Brain pericyte (primary cell): ENCODE results near the gene MYO16.
"Not testable (repeated sequence)": the region's sequence is repeated elsewhere in the genome, so short reads cannot be mapped to it uniquely, and the experiment has no call there.

Source experiments
- DNase-seq: peaks from one replicate; pipeline ENCODE4 v3.0.0-alpha.2; 2012; ENCODE audit warnings: low read depth, low spot score

Gene MYO16

DNA sequence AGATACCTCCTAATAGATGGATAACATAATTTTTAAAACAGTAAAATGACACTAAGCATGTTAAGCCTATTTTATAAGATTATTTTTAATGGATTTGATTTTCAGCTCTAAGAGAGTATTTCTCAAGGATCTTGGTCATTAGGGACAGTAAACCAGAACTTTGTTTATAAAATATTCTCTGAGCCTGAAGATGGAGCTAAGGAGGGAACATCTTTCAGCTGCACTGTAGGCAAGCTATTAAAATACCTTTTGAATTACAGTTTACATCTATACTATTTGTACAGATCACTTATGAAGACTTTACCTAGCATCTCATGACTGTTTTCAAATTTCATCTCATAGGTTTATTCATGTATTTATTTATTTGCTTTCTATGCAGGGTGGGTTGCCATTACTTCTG lies 345.3 kb downstream of the MYO16 start:
- DNase-seq, result no peak

GRCh38 chr13:108980237-108980636 lies 350.8 kb downstream of the MYO16 start:
- no peak for DNase-seq

GRCh38 chr13:108981407-108981806 lies 352.0 kb downstream of the MYO16 start:
- DNase-seq, result no peak

DNA sequence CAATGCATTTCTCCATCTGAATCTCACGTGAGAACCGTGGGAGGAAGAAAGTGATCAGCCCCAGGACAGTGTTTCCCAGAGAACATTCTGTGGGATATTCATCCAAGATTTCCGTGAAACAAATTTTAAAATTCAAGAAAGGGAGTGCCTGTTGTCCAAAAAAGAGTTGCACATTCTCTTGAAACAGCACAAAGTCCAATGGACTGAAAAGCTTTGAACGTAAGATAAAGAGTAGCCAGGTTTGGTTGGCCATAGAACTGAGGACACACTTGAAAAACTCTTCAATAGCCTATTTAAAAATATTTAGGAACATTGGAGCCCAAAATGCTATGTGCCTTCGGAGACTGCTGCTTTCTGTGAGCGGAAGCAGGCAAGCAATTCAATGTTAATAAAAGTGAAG lies 353.9 kb downstream of the MYO16 start:
- no peak for DNase-seq

GRCh38 chr13:108984251-108984920 lies 355.0 kb downstream of the MYO16 start:
- DNase-seq, result no peak

DNA sequence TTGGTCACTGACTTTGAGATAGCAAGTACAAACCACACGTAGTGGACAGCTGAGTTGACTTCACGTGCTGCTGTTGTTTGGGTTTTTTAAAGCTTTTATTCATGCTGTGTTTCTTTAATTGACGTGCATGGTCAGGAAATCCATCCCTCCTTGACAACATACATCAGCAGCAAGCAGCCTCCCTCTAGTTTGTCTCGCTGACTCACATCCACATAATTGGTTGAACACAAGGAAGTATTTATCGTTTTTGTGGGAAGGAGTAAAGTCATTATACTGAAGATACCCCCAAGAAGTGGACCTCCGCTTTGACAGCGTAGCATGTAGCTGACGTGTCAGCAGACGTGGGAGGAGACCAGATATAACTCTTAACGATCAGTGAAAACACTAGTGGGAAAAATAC lies 355.8 kb downstream of the MYO16 start:
- DNase-seq, result no peak

GRCh38 chr13:108987517-108987916 lies 358.1 kb downstream of the MYO16 start:
- no peak for DNase-seq

DNA sequence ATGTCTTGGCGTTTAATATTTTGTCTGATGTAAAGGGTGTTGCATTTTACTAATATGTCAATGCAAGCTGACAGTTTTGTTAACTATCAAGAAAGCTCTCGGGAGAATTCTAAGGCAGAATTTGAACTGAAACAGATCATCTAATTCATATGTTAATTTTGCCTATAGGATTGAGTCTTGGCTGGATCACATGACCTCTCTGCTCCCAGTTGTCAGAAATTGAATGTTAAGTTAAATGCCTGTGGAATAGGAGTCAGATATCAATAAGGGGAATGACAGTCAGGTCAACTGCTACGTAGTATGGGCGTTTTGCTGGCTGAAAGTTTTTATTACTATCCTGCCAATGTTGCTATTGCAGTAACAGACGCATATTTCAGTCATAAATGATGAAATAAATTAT lies 358.5 kb downstream of the MYO16 start:
- no peak for DNase-seq

- DNase-seq, result not testable (repeated sequence)
Observed at GRCh38 chr13:108991416-108991815, 362.0 kb downstream of the MYO16 start.

GRCh38 chr13:108993346-108993745 lies 363.9 kb downstream of the MYO16 start:
- no peak for DNase-seq

- no peak for DNase-seq
Observed at GRCh38 chr13:108996430-108996829, 367.0 kb downstream of the MYO16 start.

DNA sequence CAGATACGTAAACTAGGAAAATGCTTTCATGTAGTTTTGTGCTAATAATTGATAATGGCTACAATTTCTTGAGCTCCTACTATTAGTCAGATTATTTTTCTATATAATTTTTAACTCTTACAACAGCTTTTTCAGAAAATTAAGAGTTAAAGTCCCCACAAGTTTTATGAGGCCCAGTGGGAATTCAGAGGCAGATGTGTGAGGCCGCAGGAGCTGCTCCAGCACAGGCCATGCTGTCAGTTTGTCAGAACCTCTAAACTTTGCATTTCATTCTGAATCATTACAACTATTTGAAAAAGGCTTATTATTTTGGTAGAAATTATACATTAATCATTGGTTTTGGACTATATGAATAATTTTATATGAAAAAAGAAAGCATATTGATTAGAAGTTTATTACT lies 370.8 kb downstream of the MYO16 start:
- DNase-seq, result no peak

DNA sequence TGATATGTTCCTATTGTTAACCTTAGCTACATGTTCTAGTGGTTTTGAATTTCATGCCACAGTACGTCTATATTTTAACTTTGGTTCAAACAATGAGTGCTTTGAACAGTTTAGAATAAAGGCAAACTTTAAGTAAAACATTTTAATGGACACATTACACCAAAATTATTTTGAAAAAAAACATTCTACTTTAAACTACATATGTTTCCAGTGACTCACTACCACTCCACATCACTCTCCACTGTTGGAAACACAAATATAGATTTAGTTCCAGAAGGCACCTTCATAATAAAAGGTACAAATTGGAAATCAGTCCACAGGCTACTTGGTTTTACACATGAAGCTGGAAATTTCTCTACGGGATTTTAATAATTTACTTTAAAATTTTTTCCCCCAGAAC lies 373.5 kb downstream of the MYO16 start:
- no peak for DNase-seq

DNA sequence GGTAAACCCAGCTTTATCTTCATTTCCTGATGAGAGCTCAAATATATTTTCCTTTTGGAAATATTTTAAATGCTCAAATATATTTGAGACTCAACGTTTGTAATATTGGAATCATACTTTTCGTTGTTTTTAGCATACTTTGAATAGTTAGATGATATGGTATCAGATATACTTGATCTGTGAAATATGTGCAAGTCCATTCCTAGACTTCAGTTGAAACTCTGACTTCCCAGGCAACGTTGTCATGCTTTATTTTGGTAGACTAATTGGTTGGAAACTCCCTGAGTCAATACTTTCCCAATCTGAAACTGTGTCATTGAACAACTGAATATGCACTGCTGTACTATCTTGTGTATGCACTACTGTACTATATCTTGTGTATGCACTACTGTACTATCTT lies 378.5 kb downstream of the MYO16 start:
- no peak for DNase-seq

DNA sequence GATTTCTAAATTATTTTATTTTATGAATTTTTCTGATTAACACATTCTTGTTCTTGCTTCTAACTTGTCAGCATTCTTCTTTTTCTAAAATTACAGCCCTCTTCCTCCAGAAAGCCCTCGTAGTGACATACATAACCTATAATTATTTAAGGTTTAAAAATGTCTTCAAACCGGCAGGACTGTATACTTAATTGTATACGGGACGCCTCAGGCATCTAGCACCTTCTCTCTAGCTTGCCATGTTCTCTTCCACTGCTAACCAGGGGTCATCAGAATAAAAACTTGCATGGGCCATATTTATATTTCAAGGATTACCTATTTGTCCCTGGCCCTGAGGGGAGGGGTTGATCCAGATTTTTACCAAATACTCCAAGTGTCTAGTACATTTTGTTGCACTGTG lies 380.3 kb downstream of the MYO16 start:
- no peak for DNase-seq

DNA sequence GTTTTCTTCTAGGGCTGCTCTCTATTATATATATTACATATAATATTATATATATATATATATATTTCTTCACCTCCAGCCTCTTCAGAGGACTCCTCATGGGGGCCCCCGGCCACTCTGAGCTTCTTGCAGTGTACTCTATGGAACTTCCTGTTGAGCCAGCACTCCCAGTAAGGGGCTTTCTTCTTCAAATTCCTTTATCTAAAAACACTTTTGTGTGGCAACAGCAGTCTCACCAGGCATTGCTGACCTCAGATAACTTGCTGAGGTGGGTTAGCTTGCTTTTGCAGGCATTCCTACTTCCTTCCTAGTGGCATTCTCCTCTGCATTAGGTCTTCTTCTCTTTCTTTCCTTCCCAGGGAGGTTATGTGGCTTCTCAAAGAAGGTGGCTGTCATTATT lies 381.5 kb downstream of the MYO16 start:
- DNase-seq, result no peak

DNA sequence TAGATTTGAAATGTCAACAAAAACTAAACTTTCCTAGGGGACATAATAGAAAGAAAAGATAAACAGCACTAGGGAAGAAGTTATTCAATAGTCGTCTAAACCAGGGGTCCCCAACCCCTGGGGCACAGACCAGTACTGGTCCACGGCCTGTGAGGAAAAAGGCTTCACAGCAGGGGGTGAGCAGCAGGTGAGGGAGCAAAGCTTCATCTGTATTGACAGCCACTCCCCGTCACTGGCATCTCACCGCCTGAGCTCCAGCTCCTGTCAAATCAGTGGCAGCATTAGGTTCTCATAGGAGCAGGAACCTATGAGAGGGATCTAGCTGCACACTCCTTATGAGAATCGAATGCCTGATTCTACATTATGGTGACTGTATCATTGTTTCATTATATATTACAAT lies 382.7 kb downstream of the MYO16 start:
- DNase-seq, result no peak

GRCh38 chr13:109021558-109021957 lies 392.1 kb downstream of the MYO16 start:
- DNase-seq, result no peak

DNA sequence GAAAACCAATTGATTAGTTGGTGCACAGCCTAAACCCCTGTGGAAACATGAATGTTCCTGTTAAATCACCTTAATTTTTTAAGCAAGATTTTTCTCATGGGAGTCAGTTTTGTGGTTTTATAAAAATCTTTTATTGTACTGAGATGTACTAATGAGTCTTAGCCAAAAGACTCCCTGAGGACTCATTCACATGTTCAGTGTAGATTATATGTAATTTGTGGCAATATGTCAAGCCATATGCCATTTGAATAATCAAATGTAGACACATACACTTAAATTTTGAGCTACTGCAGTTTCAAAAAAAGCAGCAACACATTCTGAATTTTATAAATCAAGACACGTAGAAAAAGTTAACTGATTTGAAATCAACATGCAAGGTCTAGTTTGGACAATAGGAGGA lies 395.2 kb downstream of the MYO16 start:
- DNase-seq, result no peak

GRCh38 chr13:109026266-109026665 lies 396.9 kb downstream of the MYO16 start:
- DNase-seq, result no peak

DNA sequence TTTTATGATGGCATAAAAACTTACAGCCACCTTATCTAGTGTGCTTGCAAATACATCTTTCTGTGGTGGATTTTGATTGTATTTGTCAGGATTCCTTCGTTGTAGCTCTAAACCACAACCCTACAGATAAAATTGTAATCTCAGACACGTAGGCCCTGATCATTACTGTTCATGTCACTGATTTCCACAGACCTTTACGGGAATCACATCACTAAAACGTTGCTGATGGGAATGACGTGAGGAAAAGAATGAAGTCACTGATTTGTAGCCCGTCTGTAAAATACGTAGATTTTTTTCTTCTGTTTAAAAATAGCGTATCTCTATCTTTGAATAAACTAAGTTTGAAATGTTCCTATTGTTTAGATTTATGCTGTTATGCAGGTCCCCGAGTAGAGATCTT lies 399.2 kb downstream of the MYO16 start:
- no peak for DNase-seq

DNA sequence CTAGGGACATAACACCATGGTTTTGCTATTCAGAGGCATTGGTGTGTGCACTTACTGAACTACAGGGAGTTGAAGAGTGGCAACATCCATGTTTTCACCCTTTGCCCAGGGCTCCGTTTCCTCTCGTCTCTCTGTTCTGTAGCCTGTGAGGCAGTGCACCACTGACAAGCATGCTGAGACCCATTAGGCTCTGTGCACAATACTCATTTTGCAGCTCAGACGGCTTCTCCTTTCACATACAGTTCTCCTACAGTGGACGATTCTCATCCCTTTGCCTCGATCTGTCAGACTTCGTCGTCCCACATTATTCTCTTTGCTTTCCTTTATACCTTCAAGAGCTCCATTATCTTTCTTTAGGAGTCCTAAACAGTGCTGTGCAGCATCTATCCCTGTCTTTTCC lies 403.7 kb downstream of the MYO16 start:
- no peak for DNase-seq

DNA sequence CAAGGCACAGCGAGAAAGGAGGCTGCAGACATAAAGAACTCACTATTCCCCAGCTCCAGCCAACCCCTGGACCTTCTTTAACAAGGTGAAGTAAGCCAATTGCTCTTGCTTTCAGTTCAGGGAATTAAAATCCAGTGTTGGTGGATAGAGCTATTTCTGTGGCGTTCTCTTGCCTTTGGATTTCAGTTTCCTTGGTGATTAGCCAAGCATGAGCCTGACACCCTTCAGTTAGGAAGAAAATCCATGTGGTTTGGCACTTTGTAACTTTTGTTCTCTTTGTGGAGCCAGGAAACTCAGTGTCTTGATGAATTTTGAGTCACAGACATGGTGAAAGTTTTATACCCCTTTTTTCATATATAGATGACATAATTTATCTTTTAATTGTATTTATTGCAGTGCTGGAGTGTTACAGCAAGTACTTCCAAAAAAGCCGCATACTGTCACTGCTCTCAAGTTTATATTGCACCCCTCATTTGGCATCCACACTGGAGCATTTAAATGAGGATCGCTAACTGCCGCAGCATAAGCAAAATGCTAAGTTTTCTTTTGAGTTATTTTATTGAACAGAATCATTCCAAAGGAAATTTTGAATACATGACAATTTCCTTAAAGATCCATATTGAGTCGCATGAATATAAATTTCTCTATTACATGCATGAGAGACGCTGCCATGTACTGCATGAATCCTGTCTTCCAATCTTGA lies 406.8 kb downstream of the MYO16 start:
- DNase-seq, result no peak

DNA sequence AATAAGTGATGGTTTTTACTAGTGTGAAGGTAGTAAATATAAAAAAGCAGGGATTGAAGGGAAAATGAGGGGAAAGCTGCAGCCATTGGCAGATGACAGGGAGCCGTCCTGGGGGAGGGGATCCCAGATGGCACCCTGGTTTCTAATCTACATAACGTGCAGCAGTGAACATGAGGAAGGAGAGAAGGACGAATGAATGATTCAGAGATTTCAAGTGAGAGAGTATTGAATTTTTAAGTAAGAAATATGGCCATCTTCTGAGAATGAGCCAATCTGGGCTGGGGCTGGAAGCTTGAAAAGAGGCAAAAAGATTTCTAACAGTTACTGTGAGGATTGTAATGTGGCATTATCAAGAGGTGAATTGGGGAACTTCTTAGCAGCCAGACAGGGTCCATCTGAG lies 414.2 kb downstream of the MYO16 start:
- no peak for DNase-seq
